GM19351 (cell line): Measurements from ENCODE around the gene KLK5.
A peak's percentile ranks its signal among the peaks of the same experiment; 100 is the strongest.
"Not testable (repeated sequence)": the region's sequence is repeated elsewhere in the genome, so short reads cannot be mapped to it uniquely, and the experiment has no call there.

Experiments used
- ATAC-seq: cut with Tn5 transposase; IDR thresholded peaks from one replicate; pipeline ENCODE4 v1.9.1; 2021; ENCODE audit warnings: mild to moderate bottlenecking, moderate library complexity; ENCODE audit not compliant: unreplicated experiment

Gene KLK5

GRCh38 chr19:50924586-50924985 is 28.3 kb downstream of the KLK5 start:
- ATAC-seq, result no peak

DNA sequence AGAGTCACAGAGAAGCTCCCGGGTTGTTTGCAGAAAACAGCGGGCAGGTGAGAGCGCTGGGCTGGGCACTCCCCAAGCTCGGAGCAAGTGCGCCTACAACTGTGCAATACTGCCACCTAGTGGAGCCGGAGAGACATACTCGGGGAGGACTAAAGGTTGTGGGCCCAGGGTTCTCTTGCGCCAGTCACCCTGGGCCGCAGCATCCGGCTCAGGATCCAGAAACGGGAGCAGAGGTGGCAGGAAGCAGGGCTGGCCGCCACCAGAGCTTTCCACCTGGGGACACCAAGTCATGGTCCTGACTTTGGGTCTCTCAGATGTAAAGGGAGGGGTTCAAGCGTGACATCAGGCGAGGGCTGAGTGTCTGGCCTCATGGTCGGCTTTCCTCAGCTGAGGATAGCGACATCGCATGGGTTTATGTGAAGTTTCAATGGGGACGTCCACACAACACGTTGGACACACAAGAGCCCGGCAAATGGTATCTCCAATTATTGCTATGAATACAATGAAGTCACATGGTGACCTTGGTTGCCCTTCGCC is 30.5 kb downstream of the KLK5 start:
- peak; percentile 74 for ATAC-seq

DNA sequence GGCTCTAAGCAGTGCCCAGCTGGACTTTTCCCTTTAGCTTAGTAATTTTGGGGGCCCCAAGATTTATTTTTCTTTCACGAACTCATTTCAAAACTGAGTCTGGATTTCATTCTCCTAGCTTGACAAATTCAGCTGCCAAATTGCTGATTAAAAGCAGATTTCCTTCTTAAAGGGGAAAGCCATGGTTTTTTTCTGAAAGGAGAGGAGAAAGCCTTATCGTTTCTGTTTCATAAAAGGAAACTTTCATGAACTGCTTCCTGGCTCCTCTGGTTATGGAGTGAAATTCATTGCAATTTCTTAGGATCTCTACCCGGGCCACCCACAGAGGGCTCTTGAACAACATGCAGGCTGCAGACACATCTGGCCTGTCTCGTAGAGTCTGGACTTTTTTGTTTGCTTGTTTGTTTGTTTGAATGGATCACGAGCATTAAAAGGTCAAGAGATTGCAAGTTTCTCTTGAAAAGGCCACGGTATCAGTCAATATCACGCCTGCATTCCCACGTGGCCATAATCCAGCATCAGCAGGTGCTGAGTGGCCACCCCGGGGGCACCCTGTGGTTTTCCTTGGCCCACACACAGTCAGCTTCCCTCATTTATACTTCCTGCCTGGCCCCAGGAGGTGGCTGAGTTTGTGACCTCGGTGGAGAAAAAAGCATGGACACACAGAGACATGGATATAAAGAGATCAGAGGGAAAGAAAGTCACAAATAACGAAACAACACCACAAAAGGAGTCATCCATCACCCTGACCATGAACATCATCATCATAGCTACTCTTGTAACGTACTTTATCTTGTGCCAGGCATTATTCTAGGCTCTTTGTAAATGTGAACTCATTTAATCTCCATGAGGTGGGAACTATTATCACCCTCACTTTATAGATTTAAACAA is 31.2 kb downstream of the KLK5 start:
- peak; percentile 16 for ATAC-seq

- ATAC-seq, result no peak
Measured at GRCh38 chr19:50916069-50916468, 36.8 kb downstream of the KLK5 start.

GRCh38 chr19:50912727-50913716 is 39.8 kb downstream of the KLK5 start:
- no peak for ATAC-seq

- no peak for ATAC-seq
Measured at GRCh38 chr19:50912102-50912599, 40.7 kb downstream of the KLK5 start.

DNA sequence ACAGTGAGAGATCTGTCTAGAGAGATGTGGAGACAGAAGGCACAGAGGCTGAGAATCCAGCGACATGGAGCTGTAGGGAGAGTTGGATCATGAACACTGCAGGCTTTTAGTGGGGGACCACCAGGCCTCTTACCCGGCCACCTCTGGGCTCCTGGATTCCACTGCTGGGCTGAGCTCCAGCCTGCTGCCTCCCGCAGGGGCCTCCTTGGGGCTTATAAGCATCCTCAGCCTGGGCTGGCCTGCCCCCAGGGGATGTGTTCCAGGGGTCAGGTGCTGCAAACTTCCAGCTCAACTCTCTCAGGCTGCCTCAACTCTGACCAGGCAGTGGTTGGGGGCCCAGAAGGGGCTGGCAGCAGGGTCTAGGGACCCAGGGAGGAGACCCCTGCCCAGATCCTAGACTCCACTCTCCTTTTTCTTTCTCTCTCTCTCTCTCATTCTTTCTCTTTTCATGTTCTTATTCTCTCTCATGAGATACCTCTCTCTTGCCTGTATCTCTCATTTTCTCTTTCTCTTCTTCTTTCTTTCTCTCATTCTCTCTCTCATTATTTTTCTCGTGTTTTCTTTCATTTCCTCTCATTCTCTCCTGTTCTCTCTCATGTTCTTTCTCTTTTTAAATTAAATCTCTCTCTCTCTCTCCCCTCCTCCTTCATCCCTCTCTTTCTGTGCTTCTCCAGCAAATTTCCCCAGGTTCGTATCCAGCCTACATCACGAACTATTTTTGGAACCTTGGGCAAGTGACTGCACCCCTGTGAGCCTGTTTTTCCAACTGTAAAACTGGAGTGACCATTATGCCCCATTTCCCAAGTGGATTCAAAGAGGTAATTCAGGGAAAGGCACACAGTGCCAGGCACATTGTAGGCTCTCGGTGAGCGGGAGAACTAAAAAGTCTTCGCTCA is 41.4 kb downstream of the KLK5 start, which contains the start of gene KLK4:
TSS of gene KLK4 (minus strand) at position 190 of the 896 bp plus-strand sequence. CDS start 657 bp downstream, outside the sequence.
- no peak for ATAC-seq

- no peak for ATAC-seq
Measured at GRCh38 chr19:50910722-50911121, 42.1 kb downstream of the KLK5 start.

DNA sequence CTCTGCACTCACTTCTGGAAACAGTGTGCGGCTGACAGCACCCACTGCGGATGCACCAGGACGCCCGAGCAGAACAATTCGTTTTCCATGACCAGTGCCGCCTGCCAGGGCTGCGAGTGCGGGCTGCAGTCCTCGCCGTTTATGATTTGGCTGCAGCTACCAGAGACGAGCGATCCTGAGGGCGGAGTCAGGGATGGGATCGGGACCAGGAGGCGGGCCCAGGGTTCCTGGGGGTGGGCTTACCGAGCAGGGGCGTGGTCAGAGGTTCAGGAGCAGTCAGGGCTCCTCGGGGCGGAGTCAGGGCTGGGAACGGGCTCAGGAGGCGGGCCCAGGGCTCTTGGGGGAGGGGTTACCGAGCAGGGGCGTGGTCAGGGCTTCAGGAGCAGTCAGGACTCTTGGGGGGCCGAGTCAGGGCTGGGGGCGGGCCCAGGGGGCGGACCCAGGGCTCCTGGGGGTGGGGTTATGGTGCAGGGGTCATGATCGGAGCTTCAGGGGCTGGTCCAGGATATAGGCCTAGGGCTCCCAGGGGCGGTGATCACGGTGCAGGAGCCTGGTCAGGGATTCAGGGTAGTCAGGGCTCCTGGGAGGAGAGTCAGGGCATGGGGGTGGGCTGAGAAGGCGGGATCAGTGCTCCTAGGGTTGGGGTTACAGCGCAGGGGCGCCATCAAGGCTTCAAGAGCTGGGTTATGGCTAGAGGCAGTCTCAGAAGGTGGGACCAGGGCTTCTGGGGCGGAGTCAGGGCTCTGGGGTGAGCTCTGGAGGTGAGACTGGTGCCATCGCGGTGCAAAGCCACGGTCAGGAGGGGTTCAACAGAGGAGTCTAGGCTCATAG is 43.4 kb downstream of the KLK5 start:
- peak; percentile 69 for ATAC-seq

GRCh38 chr19:50908336-50908735 is 44.5 kb downstream of the KLK5 start:
- no peak for ATAC-seq

GRCh38 chr19:50906217-50906616 is 46.6 kb downstream of the KLK5 start:
- ATAC-seq, result no peak

DNA sequence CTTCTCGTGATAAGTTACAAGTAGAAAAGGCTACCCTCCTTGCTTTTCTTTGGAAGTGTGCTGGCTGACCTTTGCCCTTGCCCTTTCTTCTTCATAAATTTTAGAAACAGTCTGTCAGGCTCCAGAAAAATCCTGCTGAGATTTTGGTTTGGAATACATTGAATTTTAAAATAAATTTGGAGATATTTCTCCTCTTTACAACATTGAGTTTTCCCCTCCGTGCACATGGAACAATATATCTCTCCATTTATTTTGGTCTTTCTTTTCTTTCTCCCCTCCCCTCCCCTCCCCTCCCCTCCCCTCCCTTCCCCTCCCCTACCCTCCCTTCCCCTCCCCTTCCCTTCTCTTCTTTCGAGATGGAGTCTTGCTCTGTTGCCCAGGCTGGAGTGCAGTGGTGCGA is 50.2 kb downstream of the KLK5 start:
- no peak for ATAC-seq

DNA sequence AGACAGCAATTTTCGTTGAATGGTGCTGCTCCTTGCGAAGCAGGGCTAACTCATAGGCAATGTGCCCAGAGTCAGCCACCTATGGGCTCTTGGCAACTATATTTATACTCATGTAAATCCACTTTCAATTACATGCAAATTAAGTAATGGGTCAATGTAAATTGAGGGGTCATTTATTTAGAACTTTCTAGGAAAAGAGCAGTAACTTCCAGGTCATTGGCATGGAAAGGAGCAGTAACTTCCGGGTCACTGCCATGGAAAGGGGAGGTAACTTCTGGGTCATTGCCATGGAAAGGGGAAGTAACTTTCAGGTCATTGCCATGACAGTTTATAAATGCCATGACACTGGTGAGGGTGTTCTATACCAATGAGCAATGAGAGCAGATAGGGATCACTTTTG is 53.3 kb downstream of the KLK5 start:
- no peak for ATAC-seq

- no peak for ATAC-seq
Measured at GRCh38 chr19:50898018-50898417, 54.8 kb downstream of the KLK5 start.

DNA sequence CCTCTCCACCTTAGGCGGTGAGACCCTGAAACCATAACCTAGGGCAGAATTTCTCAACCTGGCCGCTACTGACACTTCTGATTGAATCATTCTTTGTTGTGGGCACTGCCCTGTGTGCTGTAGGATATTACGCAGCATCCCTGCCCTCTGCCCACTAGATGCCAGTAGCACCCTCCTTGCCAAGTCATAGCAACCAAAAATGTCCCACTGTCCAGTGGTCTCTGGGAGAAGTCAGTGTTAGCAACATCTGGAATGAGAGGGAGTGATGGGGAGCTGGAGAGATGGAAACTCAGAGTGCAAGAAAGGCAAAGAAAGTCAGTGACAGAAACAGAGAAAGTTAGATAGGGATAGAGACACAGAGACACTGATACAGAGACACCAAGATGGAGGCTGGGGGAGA is 55.2 kb downstream of the KLK5 start:
- no peak for ATAC-seq

- ATAC-seq, result peak; percentile 36
Measured at GRCh38 chr19:50897191-50897607, 55.6 kb downstream of the KLK5 start.

- peak; percentile 89 for ATAC-seq
Measured at GRCh38 chr19:50896591-50897190, 56.1 kb downstream of the KLK5 start.

- not testable (repeated sequence) for ATAC-seq
Measured at GRCh38 chr19:50896089-50896590, 56.7 kb downstream of the KLK5 start.
